Activated CD8-positive, alpha-beta memory T cell treated with anti-CD3 and anti-CD28 coated beads, Interleukin-2, amount 10 ng/mL, durations not matched to agents 7 days and 5 days (primary cell): ENCODE results near the gene ZBTB18. TPM values are rescaled to one million over a fixed set of nuclear protein-coding genes. Genes with fewer than 3 reads are reported as not detected.
"Not testable (repeated sequence)": the region's sequence is repeated elsewhere in the genome, so short reads cannot be mapped to it uniquely, and the experiment has no call there.

Experiments
- ATAC-seq: fragments of 150-1000 bp; cut with Tn5 transposase; one replicate; pipeline ENCODE4 v1.10.0; 2021; ENCODE audit warnings: moderate library complexity
- CTCF ChIA-PET: fragments of 350-600 bp; sonication (Branson Sonifier 250); formaldehyde crosslinking; loops from one replicate; lab custom pipeline; 2021; ENCODE audit warnings: antibody characterized with exemption; lab: Charles Lee
- DNase-seq: peaks from one replicate; pipeline ENCODE4 v3.0.0-alpha.2; 2020
- H3K27ac Mint-ChIP-seq: one replicate; pipeline ENCODE4 v1.8.0; 2021; ENCODE audit warnings: mild to moderate bottlenecking, mixed read lengths
- H3K27me3 Mint-ChIP-seq: one replicate; pipeline ENCODE4 v1.8.0; 2021; ENCODE audit warnings: mixed read lengths
- H3K36me3 Mint-ChIP-seq: one replicate; pipeline ENCODE4 v1.8.0; 2021; ENCODE audit warnings: mild to moderate bottlenecking, mixed read lengths
- H3K4me1 Mint-ChIP-seq: one replicate; pipeline ENCODE4 v1.8.0; 2021; ENCODE audit warnings: mixed read lengths
- H3K4me3 Mint-ChIP-seq: one replicate; pipeline ENCODE4 v1.8.0; 2021; ENCODE audit warnings: mild to moderate bottlenecking, moderate library complexity, mixed read lengths
- H3K9me3 Mint-ChIP-seq: one replicate; pipeline ENCODE4 v1.8.0; 2022; ENCODE audit warnings: low read depth, mixed read lengths
- total RNA-seq, 2 experiments: library from RNA; stranded (reverse); gene quantifications; one replicate each; pipeline ENCODE4 v1.2.3, GENCODE V29; 2021

Gene ZBTB18
- total RNA-seq, 2 experiments from 2014 or later, result 6.3 TPM

- no peak for DNase-seq
- Mint-ChIP-seq H3K27ac (no peak overlapping the region), H3K9me3 (no peaks in the 10 kb centered on the region), H3K27me3 (peaks cover 3% of the 10 kb centered on the region), H3K4me3 (no peak overlapping the region), H3K36me3 (no peaks in the 10 kb centered on the region), H3K4me1 (no peaks in the 10 kb centered on the region)
- no peak for ATAC-seq
- CTCF ChIA-PET, result no interaction called here
These were observed 28.8 kb upstream of the ZBTB18 start for GRCh38 chr1:244022311-244022710.

DNA sequence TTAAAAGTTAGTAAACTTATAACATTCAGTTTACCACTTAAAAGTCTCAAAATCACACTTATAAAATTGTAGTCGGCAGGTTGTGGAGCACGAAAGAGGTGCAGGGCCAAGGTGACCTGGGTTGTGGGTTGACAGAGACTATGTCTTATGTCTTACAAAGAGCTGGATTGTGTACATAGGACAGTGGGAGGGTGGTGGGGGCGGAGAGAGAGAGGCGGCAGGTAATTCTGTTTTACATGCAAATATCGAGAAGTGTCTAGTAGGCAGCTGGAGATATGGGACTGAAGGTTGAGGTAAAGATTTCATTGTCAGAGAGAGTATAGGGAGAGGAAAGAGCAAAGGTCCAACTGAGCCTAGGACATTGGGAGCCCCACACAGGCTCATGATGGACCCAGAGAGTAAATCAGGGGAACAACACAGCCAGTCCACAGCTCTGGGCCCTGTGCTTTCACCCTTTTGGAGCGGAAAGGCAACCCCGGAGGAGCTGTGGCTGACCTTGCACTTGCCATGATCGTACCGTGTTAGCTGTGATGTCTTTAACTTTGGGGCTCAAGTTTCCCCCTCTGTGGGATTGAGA is 28.1 kb upstream of the ZBTB18 start:
- peaks cover 3% of the 10 kb centered on the region for H3K27me3 Mint-ChIP-seq
- no peak for ATAC-seq
- H3K4me1 Mint-ChIP-seq, result no peaks in the 10 kb centered on the region
- no peak overlapping the region for H3K27ac Mint-ChIP-seq
- DNase-seq, result no peak
- no peak overlapping the region for H3K4me3 Mint-ChIP-seq
- H3K9me3 Mint-ChIP-seq, result no peaks in the 10 kb centered on the region
- no peaks in the 10 kb centered on the region for H3K36me3 Mint-ChIP-seq
- CTCF ChIA-PET, result no interaction called here

GRCh38 chr1:244027491-244028145 is 23.5 kb upstream of the ZBTB18 start:
- DNase-seq, result no peak
- no peak for ATAC-seq
- CTCF ChIA-PET, result no interaction called here
- peaks cover 3% of the 10 kb centered on the region for H3K27me3 Mint-ChIP-seq
- H3K36me3 Mint-ChIP-seq, result no peaks in the 10 kb centered on the region
- no peaks in the 10 kb centered on the region for H3K4me1 Mint-ChIP-seq
- no peak overlapping the region for H3K27ac Mint-ChIP-seq
- no peak overlapping the region for H3K4me3 Mint-ChIP-seq
- no peaks in the 10 kb centered on the region for H3K9me3 Mint-ChIP-seq

- DNase-seq, result no peak
- H3K4me1 Mint-ChIP-seq, result no peaks in the 10 kb centered on the region
- no peaks in the 10 kb centered on the region for H3K9me3 Mint-ChIP-seq
- CTCF ChIA-PET, result no interaction called here
- no peak for ATAC-seq
- H3K36me3 Mint-ChIP-seq, result no peaks in the 10 kb centered on the region
- no peak overlapping the region for H3K4me3 Mint-ChIP-seq
- H3K27me3 Mint-ChIP-seq, result no peaks in the 10 kb centered on the region
- no peak overlapping the region for H3K27ac Mint-ChIP-seq
These were observed 22.4 kb upstream of the ZBTB18 start for GRCh38 chr1:244028701-244029100.

DNA sequence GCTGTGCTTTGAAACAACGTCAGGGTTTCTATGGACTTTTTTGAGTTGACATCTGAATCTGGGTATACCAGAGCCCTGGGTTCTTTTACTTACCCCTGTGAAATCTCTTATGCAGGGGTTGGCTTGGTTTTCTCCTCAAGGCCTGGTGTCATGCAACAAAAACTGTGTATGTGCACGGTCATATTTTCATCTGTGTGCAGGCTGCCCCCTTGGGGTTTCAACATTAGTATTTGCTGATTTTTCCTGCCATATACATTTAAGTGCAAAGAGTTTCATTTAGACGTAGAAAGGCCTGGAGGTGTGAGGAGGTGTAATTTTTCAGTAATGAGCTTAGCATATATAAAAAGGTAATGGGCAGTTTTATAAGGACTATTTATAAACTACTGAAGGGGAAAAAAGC is 22.0 kb upstream of the ZBTB18 start:
- H3K27ac Mint-ChIP-seq, result no peak overlapping the region
- CTCF ChIA-PET, result no interaction called here

GRCh38 chr1:244030481-244031040 is 20.5 kb upstream of the ZBTB18 start:
- CTCF ChIA-PET, result no interaction called here

More for the DNA sequence above, 22.0 kb upstream of the ZBTB18 start:
- no peaks in the 10 kb centered on the region for H3K36me3 Mint-ChIP-seq
- H3K27me3 Mint-ChIP-seq, result no peaks in the 10 kb centered on the region
- no peaks in the 10 kb centered on the region for H3K4me1 Mint-ChIP-seq
- no peaks in the 10 kb centered on the region for H3K9me3 Mint-ChIP-seq
- ATAC-seq (no peak), DNase-seq (no peak)
- H3K4me3 Mint-ChIP-seq, result no peak overlapping the region

GRCh38 chr1:244035358-244035757 is 15.7 kb upstream of the ZBTB18 start:
- Mint-ChIP-seq H3K36me3 (no peaks in the 10 kb centered on the region), H3K4me1 (no peaks in the 10 kb centered on the region), H3K4me3 (no peak overlapping the region), H3K27ac (no peak overlapping the region), H3K9me3 (no peaks in the 10 kb centered on the region), H3K27me3 (peaks cover 8% of the 10 kb centered on the region)
- DNase-seq (no peak), ATAC-seq (no peak)
- CTCF ChIA-PET, result no interaction called here

More at GRCh38 chr1:244030481-244031040, 20.5 kb upstream of the ZBTB18 start:
- Mint-ChIP-seq H3K4me1 (no peaks in the 10 kb centered on the region), H3K27ac (no peak overlapping the region), H3K27me3 (no peaks in the 10 kb centered on the region), H3K9me3 (no peaks in the 10 kb centered on the region), H3K4me3 (no peak overlapping the region), H3K36me3 (no peaks in the 10 kb centered on the region)
- no peak for DNase-seq
- ATAC-seq, result no peak

DNA sequence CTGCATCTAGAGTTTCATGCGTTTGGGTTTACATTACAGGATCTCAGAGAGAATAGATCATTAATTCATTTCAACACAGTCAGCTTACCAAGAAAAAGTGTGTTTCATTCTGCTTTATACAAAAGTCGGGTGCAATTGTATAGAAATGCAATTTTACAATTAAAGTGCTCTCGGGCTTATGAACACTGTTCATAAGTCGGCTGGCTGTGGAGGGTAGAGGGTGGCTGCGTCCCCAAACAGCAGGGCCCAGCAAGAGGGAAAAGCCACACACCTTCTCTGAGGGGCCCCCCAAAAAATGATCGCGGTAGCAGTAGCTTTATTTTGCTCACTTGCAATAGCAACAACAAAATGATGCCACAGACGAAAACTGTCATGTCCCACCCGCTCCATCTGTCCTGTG is 13.8 kb upstream of the ZBTB18 start:
- ATAC-seq (no peak), DNase-seq (no peak)
- Mint-ChIP-seq H3K36me3 (no peaks in the 10 kb centered on the region), H3K27ac (no peak overlapping the region), H3K9me3 (no peaks in the 10 kb centered on the region), H3K4me1 (no peaks in the 10 kb centered on the region), H3K4me3 (no peak overlapping the region), H3K27me3 (peaks cover 13% of the 10 kb centered on the region)
- CTCF ChIA-PET, result interaction anchor here (2.2 kb wide), 1 partner anchor 10 kb away, joined by 6 read pairs; no protein-coding TSS in a partner anchor

GRCh38 chr1:244041466-244042120 is 9.5 kb upstream of the ZBTB18 start:
- CTCF ChIA-PET, result no interaction called here

DNA sequence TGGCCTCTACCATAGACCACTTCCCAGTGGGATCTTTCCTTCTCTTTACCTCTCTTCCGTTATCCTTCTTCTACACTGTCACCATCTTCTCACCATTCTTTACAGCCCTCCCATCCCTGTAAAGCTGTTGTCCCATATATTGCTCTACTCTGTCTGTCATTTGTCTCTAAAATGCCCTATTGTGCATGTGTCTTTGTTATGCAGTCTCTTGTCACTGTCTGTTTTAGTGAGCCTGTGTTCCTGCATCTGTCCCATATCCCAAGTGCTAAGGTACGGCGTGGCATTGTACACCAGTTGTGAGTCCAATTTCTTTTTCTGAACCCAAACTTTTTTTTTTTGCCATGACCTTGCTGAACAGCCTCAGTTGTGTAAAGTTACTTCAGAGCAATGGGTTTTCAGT is 8.8 kb upstream of the ZBTB18 start:
- Mint-ChIP-seq H3K27me3 (peaks cover 29% of the 10 kb centered on the region), H3K9me3 (no peaks in the 10 kb centered on the region), H3K4me3 (no peak overlapping the region), H3K4me1 (peaks cover 7% of the 10 kb centered on the region), H3K36me3 (no peaks in the 10 kb centered on the region), H3K27ac (no peak overlapping the region)
- no peak for ATAC-seq
- no peak for DNase-seq
- CTCF ChIA-PET, result no interaction called here

More at GRCh38 chr1:244041466-244042120, 9.5 kb upstream of the ZBTB18 start:
- Mint-ChIP-seq H3K36me3 (no peaks in the 10 kb centered on the region), H3K27ac (no peak overlapping the region), H3K4me1 (peaks cover under 1% of the 10 kb centered on the region), H3K27me3 (peaks cover 31% of the 10 kb centered on the region), H3K4me3 (no peak overlapping the region), H3K9me3 (no peaks in the 10 kb centered on the region)
- ATAC-seq, result no peak
- DNase-seq, result no peak

DNA sequence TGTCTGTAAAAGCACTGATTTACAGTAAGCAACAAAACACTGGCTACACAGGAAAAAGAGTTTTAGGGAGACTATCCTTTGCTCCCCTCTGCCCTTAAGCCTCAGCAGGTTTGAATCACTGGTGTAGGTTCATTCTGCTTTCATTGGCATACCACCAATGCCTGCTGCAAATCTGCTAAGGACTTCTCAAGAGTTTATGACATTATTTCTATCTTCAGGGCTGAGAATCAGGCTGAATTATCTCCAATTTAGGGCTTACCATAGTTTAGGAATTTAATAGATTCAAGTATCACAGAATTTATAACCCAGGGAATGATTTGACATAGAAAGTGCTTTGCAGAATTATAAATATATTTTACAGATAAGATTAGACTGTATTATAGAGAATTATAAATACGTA is 6.7 kb upstream of the ZBTB18 start:
- Mint-ChIP-seq H3K27ac (no peak overlapping the region), H3K4me1 (peaks cover 9% of the 10 kb centered on the region), H3K36me3 (no peaks in the 10 kb centered on the region), H3K9me3 (no peaks in the 10 kb centered on the region), H3K27me3 (peaks cover 25% of the 10 kb centered on the region), H3K4me3 (no peak overlapping the region)
- no peak for DNase-seq
- ATAC-seq, result no peak
- CTCF ChIA-PET, result no interaction called here

DNA sequence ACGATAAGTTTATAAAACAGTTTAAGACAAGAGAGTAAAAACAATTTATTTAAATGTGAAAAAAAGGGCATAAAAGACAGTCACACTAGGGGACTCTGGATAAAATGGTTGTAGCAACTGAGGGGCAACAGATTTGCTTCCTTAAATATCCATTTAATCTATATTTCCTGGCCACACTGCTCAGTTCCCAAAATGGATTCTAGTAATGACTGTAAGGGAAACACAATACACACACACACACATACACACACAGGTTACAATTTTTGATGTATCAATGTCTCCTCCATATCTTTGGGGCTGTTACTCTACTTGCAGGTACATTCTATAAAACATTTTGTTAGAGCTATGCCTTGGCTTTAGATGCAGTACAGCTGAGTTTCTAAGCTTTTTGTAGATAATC is 4.8 kb upstream of the ZBTB18 start:
- not testable (repeated sequence) for H3K27ac Mint-ChIP-seq, ATAC-seq, H3K9me3 Mint-ChIP-seq, H3K4me3 Mint-ChIP-seq, H3K36me3 Mint-ChIP-seq, DNase-seq
- H3K4me1 Mint-ChIP-seq, result peaks cover 23% of the 10 kb centered on the region
- peaks cover 40% of the 10 kb centered on the region for H3K27me3 Mint-ChIP-seq
- CTCF ChIA-PET, result interaction anchor here (0.6 kb wide), 1 partner anchor 832 kb away, joined by 5 read pairs; no protein-coding TSS in a partner anchor

GRCh38 chr1:244046907-244047611 is 4.0 kb upstream of the ZBTB18 start:
- Mint-ChIP-seq H3K4me1 (peaks cover 23% of the 10 kb centered on the region), H3K27me3 (peaks cover 42% of the 10 kb centered on the region), H3K9me3 (no peaks in the 10 kb centered on the region), H3K27ac (peak overlapping the region; percentile 97), H3K4me3 (peak overlapping the region; percentile 92), H3K36me3 (peaks cover 3% of the 10 kb centered on the region)
- CTCF ChIA-PET, result interaction anchor here (1.0 to 2.0 kb wide), 3 partner anchors 9 to 274 kb away, joined by 3 to 6 read pairs (median 4); no protein-coding TSS in a partner anchor
- no peak for DNase-seq
- ATAC-seq, result no peak
